PFSK-1 (cell line): Measurements from ENCODE around the gene JAKMIP1.

ENCODE experiments used
- FOXP2 ChIP-seq: optimal IDR thresholded peaks from 2 replicates; pipeline ENCODE3; 2011; ENCODE audit warnings: borderline replicate concordance, control low read depth, inconsistent platforms; ENCODE audit not compliant: insufficient read depth; ENCODE audit errors: extremely low read length, extremely low read depth
- POLR2AphosphoS5 ChIP-seq: IDR thresholded peaks from 2 replicates; pipeline ENCODE4 v1.6.1; 2012; ENCODE audit warnings: low read depth, mild to moderate bottlenecking, control low read depth, low read length, moderate library complexity
- SIN3A ChIP-seq: IDR thresholded peaks from 2 replicates; pipeline ENCODE4 v1.6.1; 2012; ENCODE audit warnings: mild to moderate bottlenecking, low read length, moderate library complexity, borderline replicate concordance; ENCODE audit not compliant: insufficient read depth
- TAF1 ChIP-seq: IDR thresholded peaks from 2 replicates; pipeline ENCODE4 v1.6.1; 2012; ENCODE audit warnings: low read length, control low read depth, borderline replicate concordance; ENCODE audit not compliant: insufficient read depth
- TF ChIP-seq, protein P1 (sequence below), 2 experiments: IDR thresholded peaks; 2 replicates each; pipeline versions ENCODE4 v1.6.1 to v1.8.0; 2011 to 2012; ENCODE audit warnings: low read depth in 2 of 2, low read length in 2 of 2, control low read depth in 1 of 2, inconsistent platforms in 1 of 2, mild to moderate bottlenecking in 1 of 2, moderate library complexity in 1 of 2; ENCODE audit not compliant: insufficient read depth in 1 of 2

Gene JAKMIP1

DNA sequence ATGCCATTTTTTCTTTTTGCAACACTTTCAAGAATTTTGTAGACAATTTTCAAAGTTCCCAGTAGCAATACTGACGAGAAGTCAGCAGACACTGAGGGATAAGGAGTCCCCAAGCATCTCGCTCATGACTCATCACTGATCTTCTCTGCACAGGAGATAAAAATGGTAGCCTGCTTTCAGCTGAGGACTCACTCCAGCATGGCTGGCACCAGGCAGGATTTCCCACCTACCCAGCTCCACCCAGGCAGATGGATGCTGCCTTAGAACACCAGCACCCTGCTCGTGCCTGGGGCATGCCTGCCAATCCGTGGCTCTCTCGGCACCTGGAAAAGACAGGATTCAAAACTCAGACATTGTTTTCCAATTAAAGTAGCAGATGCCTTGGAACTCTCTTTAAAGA, 24.9 kb downstream of the JAKMIP1 start:
- TF ChIP-seq TAF1 (no peak), SIN3A (no peak), POLR2AphosphoS5 (no peak), FOXP2 (no peak)
- TF ChIP-seq, protein P1, sequence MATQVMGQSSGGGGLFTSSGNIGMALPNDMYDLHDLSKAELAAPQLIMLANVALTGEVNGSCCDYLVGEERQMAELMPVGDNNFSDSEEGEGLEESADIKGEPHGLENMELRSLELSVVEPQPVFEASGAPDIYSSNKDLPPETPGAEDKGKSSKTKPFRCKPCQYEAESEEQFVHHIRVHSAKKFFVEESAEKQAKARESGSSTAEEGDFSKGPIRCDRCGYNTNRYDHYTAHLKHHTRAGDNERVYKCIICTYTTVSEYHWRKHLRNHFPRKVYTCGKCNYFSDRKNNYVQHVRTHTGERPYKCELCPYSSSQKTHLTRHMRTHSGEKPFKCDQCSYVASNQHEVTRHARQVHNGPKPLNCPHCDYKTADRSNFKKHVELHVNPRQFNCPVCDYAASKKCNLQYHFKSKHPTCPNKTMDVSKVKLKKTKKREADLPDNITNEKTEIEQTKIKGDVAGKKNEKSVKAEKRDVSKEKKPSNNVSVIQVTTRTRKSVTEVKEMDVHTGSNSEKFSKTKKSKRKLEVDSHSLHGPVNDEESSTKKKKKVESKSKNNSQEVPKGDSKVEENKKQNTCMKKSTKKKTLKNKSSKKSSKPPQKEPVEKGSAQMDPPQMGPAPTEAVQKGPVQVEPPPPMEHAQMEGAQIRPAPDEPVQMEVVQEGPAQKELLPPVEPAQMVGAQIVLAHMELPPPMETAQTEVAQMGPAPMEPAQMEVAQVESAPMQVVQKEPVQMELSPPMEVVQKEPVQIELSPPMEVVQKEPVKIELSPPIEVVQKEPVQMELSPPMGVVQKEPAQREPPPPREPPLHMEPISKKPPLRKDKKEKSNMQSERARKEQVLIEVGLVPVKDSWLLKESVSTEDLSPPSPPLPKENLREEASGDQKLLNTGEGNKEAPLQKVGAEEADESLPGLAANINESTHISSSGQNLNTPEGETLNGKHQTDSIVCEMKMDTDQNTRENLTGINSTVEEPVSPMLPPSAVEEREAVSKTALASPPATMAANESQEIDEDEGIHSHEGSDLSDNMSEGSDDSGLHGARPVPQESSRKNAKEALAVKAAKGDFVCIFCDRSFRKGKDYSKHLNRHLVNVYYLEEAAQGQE (IDR thresholded peaks at IDR 0.05; ENCODE audit: insufficient read depth in 1 of 2, low read depth in 2 of 2, low read length in 2 of 2), result no peak

DNA sequence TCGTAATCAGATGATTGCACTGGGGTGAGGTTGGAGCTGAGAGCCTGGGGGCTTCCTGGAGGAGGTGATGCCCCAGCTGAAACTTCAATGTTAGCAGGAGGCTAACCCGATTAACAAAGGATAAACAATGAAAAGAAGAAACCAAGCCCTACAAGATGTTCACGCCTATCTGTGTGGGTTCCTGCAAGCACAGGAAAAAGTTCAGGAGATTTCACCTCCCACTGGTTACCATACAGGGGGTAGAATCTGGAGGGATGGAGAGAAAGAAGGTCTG, 27.5 kb downstream of the JAKMIP1 start:
- TF ChIP-seq SIN3A (no peak), FOXP2 (no peak), POLR2AphosphoS5 (no peak), TAF1 (no peak)
- TF ChIP-seq, protein P1 (IDR thresholded peaks at IDR 0.05; ENCODE audit: insufficient read depth in 1 of 2, low read depth in 2 of 2, low read length in 2 of 2), result no peak

DNA sequence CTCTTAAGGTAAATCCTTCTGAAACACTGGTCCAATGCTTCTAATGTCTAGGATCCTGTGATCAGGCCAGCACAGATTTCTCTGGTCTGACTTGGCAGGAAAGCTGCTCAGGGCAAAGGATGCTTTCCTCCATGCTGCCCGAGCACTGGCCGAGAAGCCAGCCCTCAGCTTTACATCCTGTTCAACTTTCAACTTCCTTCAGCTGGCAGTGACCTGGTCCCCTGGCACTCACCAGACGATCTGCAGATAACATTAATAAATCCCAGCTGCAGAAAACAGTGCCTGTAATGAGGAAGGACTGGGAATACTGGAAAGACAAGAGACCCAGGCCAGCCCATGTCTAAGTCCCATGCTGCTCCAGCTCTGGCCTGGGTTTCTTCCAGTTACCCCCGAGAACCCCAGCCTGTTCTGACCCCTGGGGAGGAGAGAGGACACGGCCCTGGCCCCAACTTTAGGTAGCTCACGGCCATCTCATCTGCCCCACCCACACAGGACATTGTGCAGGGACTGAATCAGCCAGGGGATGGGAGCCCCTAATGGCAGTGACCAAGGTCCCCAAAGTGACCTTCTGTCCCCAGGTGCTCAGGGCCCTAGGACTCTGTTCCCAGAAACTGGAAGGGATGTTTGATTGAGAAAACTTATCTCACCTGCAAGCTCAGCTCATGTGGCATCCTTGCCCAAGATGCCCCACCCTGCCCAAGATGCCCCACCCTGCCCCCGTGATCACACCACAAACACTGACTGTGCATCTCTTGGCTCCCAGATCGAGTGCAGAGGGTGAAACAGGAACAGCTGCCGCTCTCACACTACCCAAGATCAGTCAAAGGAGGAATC, 28.0 kb downstream of the JAKMIP1 start:
- TF ChIP-seq FOXP2, result no peak
- TF ChIP-seq TAF1, result no peak
- TF ChIP-seq SIN3A, result no peak
- TF ChIP-seq POLR2AphosphoS5, result no peak
- TF ChIP-seq, protein P1 (IDR thresholded peaks at IDR 0.05; ENCODE audit: insufficient read depth in 1 of 2, low read depth in 2 of 2, low read length in 2 of 2), result no peak

DNA sequence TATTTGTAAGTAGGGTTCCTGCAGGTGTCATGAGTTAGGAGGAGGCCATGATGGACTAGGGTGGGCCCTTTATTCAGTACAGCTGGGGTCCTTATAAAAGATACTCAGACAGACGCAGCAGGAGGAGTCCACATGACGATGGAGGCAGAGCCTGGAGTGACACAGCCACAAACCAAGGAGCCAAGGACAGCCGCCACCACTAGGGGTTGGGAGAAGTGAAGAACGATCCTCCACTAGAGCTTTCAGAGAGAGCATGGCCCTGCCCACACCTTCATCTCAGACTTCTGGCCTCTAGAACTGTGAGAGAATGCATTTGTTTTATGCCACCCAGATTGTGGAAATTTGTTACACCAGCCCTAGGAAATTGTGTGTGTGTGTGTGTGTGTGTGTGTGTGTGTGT, 31.1 kb downstream of the JAKMIP1 start:
- TF ChIP-seq, protein P1 (IDR thresholded peaks at IDR 0.05; ENCODE audit: insufficient read depth in 1 of 2, low read depth in 2 of 2, low read length in 2 of 2), result no peak
- TF ChIP-seq TAF1 (no peak), POLR2AphosphoS5 (no peak), SIN3A (no peak), FOXP2 (no peak)

DNA sequence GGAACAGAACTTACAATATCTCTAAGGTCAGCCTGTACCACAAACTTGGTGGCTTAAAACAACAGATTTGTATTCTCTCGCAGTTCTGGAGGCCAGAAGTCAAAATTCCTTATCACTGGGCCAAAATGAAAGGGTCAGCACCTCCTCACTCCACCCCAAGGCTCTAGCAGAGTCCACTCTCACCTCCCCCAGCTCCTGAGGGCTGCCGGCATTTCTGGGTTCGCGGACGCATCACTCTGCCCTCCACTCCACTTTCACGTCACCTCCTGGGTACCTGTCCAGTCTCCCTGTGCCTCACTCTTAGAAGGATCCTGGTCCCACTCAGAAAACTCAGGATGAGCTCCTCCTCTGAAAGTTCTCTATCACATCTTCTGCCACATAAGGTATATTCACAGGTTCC, 34.6 kb downstream of the JAKMIP1 start:
- TF ChIP-seq TAF1 (no peak), FOXP2 (no peak), POLR2AphosphoS5 (no peak)
- TF ChIP-seq, protein P1 (IDR thresholded peaks at IDR 0.05; ENCODE audit: insufficient read depth in 1 of 2, low read depth in 2 of 2, low read length in 2 of 2), result no peak
